B cell (primary cell): ENCODE data around the gene PIMREG. TPM values are rescaled to one million over a fixed set of nuclear protein-coding genes. Genes with fewer than 3 reads are reported as not detected.

Experiments used
- ATAC-seq: fragments of 200-7000 bp; cut with Tn5 transposase; one replicate; pipeline ENCODE4 v1.10.0; 2021; ENCODE audit warnings: low read depth, mild to moderate bottlenecking, moderate number of reproducible peaks, moderate library complexity
- CTCF ChIA-PET: fragments of 350-600 bp; sonication (Branson Sonifier 250); formaldehyde crosslinking; loops from one replicate; lab custom pipeline; 2021; ENCODE audit warnings: antibody characterized with exemption, inconsistent platforms; lab: Charles Lee
- POLR2A ChIA-PET: fragments of 350-600 bp; sonication (Branson Sonifier 250); formaldehyde crosslinking; loops from one replicate; lab custom pipeline; 2021; ENCODE audit warnings: antibody characterized with exemption; lab: Charles Lee
- DNase-seq: peaks from one replicate; pipeline ENCODE4 v3.0.0; 2013
- H2AFZ ChIP-seq: 2 replicates; pipeline ENCODE4 v1.6.1; 2012; ENCODE audit warnings: mild to moderate bottlenecking, low read depth, low read length; ENCODE audit not compliant: insufficient read depth, poor library complexity, severe bottlenecking
- H3K27ac ChIP-seq, 2 donors: 1 replicate in 1 of 2; 2 replicates in 1 of 2; pipeline ENCODE4 v1.5.1; 2012 to 2013; ENCODE audit warnings: low read length in 2 of 2, mild to moderate bottlenecking in 2 of 2, moderate library complexity in 1 of 2
- H3K27me3 ChIP-seq, 4 experiments: fragments of 200-600 bp in 1 of 4; sonication (generic) in 1 of 4; replicated peaks in 1 of 4; 1 replicate in 2 of 4; 2 replicates in 2 of 4; pipeline versions ENCODE4 v1.6.1 to v1.7.0; 2013 to 2016; ENCODE audit warnings: low read length in 3 of 4, mild to moderate bottlenecking in 2 of 4, mixed read lengths in 1 of 4, moderate library complexity in 1 of 4; ENCODE audit not compliant: insufficient read depth in 4 of 4, control insufficient read depth in 3 of 4; ENCODE audit errors: control extremely low read depth in 1 of 4
- H3K36me3 ChIP-seq, 2 experiments: replicated peaks in 1 of 2; 1 replicate in 1 of 2; 2 replicates in 1 of 2; pipeline versions ENCODE4 v1.6.1 to v1.7.1; 2013; ENCODE audit warnings: low read length in 1 of 2; ENCODE audit not compliant: insufficient read depth in 2 of 2, control insufficient read depth in 1 of 2; ENCODE audit errors: control extremely low read depth in 1 of 2, extremely low read depth in 1 of 2
- H3K4me1 ChIP-seq, 2 donors: fragments of 200-600 bp in 1 of 2; sonication (generic) in 1 of 2; 1 replicate in 1 of 2; 2 replicates in 1 of 2; pipeline versions ENCODE4 v1.5.1 to v1.6.1; 2013 to 2017; ENCODE audit warnings: low read length in 2 of 2; ENCODE audit not compliant: control insufficient read depth in 2 of 2, insufficient read depth in 2 of 2
- H3K4me2 ChIP-seq: replicated peaks from 2 replicates; pipeline ENCODE3; 2012; ENCODE audit warnings: mild to moderate bottlenecking, low read depth, low read length; ENCODE audit not compliant: poor library complexity, severe bottlenecking
- H3K4me3 ChIP-seq, 5 experiments: fragments of 200-600 bp in 1 of 5; sonication (generic) in 1 of 5; 1 replicate in 3 of 5; 2 replicates in 2 of 5; pipeline versions ENCODE4 v1.5.1 to v1.7.0; 2011 to 2016; ENCODE audit warnings: low read length in 4 of 5, mild to moderate bottlenecking in 4 of 5, low read depth in 2 of 5, control low read depth in 1 of 5, moderate library complexity in 1 of 5; ENCODE audit not compliant: insufficient read depth in 1 of 5; ENCODE audit errors: control extremely low read depth in 1 of 5, extremely low read depth in 1 of 5
- H3K79me2 ChIP-seq: fragments of 200-600 bp; sonication (generic); one replicate; pipeline ENCODE4 v1.6.0; 2016; ENCODE audit warnings: low read length; ENCODE audit not compliant: control insufficient read depth, insufficient read depth
- H3K9ac ChIP-seq: fragments of 200-600 bp; sonication (generic); 2 replicates; pipeline ENCODE4 v1.6.1; 2017; ENCODE audit warnings: mild to moderate bottlenecking, low read length, moderate library complexity
- H3K9me3 ChIP-seq, 3 donors: one replicate each; pipeline versions ENCODE4 v1.6.1 to v1.7.1; 2013; ENCODE audit warnings: low read length in 2 of 3; ENCODE audit not compliant: control insufficient read depth in 2 of 3, insufficient read depth in 1 of 3; ENCODE audit errors: control extremely low read depth in 1 of 3
- H4K20me1 ChIP-seq: 2 replicates; pipeline ENCODE4 v1.6.0; 2012; ENCODE audit warnings: mild to moderate bottlenecking, low read length; ENCODE audit not compliant: insufficient read depth, control insufficient read depth, poor library complexity, severe bottlenecking
- H3K27ac Mint-ChIP-seq: one replicate; pipeline ENCODE4 v1.8.0; 2021; ENCODE audit warnings: mixed read lengths
- H3K27me3 Mint-ChIP-seq: one replicate; pipeline ENCODE4 v1.8.0; 2021; ENCODE audit warnings: mixed read lengths
- H3K4me1 Mint-ChIP-seq: one replicate; pipeline ENCODE4 v1.8.0; 2021; ENCODE audit warnings: mixed read lengths
- H3K4me3 Mint-ChIP-seq: one replicate; pipeline ENCODE4 v1.8.0; 2021; ENCODE audit warnings: mixed read lengths
- H3K9me3 Mint-ChIP-seq: one replicate; pipeline ENCODE4 v1.8.0; 2022; ENCODE audit warnings: mixed read lengths; ENCODE audit not compliant: insufficient read depth
- EZH2 ChIP-seq: IDR thresholded peaks from 2 replicates; pipeline ENCODE4 v1.6.1; 2012; ENCODE audit warnings: borderline replicate concordance, low read depth, mild to moderate bottlenecking, moderate library complexity, low read length; ENCODE audit not compliant: insufficient read depth, poor library complexity, severe bottlenecking
- WGBS: methylation state at CpG from one replicate; pipeline ENCODE4 v1.1.5; 2013; ENCODE audit warnings: missing lambda C conversion rate; ENCODE audit not compliant: insufficient coverage; 5-methylcytosine and 5-hydroxymethylcytosine counted together
- intact Hi-C: fragments of 100-400 bp; cut with micrococcal nuclease; formaldehyde crosslinking; loops from one replicate; pipeline ENCODE4 v1.10.0; 2022
- polyA plus RNA-seq: library from polyadenylated mRNA; depleted of rRNA; stranded (reverse); fragments of >200 nt; gene quantifications from 2 replicates; pipeline ENCODE4 v1.2.3, GENCODE V29; 2012
- total RNA-seq, 2 donors: library from RNA; stranded (reverse); fragments of 120-200 nt in 1 of 2; gene quantifications; 1 replicate in 1 of 2; 2 replicates in 1 of 2; pipeline versions ENCODE4 v1.2.3 to v1.2.4, GENCODE V29; 2013 to 2022
- TF ChIP-seq, protein P1 (sequence below): fragments of 200-600 bp; IDR thresholded peaks from one replicate; pipeline ENCODE4 v1.8.0; 2022; ENCODE audit warnings: antibody characterized with exemption, mild to moderate bottlenecking

The PIMREG gene
- total and polyA plus RNA-seq, 2 donors (not counting 1 experiment from before 2014, with no cell fraction given), result 0.21 TPM; not detected in 1

DNA sequence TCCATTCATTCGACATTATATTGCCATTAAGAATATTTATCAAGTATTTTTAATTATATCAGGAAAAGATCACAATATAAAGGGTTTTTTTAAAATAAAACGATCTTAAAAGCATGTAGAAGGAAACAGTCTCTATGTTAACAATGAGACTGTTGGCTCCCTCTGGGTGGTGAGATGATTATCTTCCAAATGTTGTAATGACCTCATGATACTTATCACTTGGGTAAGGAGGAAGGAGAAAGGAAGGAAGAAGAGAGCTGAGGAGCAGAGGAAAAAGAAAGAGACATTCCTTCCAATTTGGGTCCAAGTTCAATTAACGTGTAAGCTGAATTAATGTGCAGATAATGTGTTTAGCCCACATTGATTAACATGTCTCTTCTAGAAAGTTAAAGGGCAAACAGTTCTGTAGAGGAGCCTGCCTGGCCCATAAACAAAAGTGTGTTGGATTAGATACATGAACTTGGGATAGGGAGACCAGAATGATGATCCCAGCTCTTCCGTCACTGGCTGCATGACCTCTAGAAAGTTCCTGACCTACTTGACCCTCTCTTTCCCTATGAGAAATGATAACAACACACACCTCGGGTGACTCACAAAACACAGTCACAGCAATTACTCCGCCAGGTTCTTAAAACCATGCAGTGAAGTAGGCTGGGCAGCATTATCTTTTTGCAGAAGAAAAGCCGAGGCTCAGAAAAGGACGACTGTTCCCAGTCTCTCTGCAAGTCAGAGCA lies 32.0 kb downstream of the PIMREG start:
- Mint-ChIP-seq H3K9me3 (no peaks in the 10 kb centered on the region), H3K27me3 (no peaks in the 10 kb centered on the region), H3K27ac (no peak overlapping the region), H3K4me3 (no peak overlapping the region), H3K4me1 (peaks cover 4% of the 10 kb centered on the region)
- H3K9ac ChIP-seq, result no peak overlapping the region
- H3K36me3 ChIP-seq, result no peaks in the 10 kb centered on the region
- TF ChIP-seq, protein P1, sequence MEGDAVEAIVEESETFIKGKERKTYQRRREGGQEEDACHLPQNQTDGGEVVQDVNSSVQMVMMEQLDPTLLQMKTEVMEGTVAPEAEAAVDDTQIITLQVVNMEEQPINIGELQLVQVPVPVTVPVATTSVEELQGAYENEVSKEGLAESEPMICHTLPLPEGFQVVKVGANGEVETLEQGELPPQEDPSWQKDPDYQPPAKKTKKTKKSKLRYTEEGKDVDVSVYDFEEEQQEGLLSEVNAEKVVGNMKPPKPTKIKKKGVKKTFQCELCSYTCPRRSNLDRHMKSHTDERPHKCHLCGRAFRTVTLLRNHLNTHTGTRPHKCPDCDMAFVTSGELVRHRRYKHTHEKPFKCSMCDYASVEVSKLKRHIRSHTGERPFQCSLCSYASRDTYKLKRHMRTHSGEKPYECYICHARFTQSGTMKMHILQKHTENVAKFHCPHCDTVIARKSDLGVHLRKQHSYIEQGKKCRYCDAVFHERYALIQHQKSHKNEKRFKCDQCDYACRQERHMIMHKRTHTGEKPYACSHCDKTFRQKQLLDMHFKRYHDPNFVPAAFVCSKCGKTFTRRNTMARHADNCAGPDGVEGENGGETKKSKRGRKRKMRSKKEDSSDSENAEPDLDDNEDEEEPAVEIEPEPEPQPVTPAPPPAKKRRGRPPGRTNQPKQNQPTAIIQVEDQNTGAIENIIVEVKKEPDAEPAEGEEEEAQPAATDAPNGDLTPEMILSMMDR, result no peak
- TF ChIP-seq EZH2, result no peak
- H2AFZ ChIP-seq, result no peak overlapping the region
- ChIA-PET CTCF (interaction anchor here (1.2 to 1.4 kb wide), 2 partner anchors 175 to 226 kb away, joined by 3 to 4 read pairs; partner anchors contain the start of genes C17orf100 and MED31), POLR2A (no interaction called here)
- H3K4me3 ChIP-seq, result no peak overlapping the region
- H3K79me2 ChIP-seq, result no peaks in the 10 kb centered on the region
- ATAC-seq (no peak), DNase-seq (no peak)
- 90% methylated on average over 4 of the region's 8 CpGs for WGBS
- H3K4me2 ChIP-seq, result no peak overlapping the region
- H3K9me3 ChIP-seq, result no peaks in the 10 kb centered on the region
- no peak overlapping the region for H3K27ac ChIP-seq
- intact Hi-C loops, result no loop called here
- H3K4me1 ChIP-seq, result peaks cover 0 to 2% of the 10 kb centered on the region in 2 donors
- no peaks in the 10 kb centered on the region for H3K27me3 ChIP-seq
- no peaks in the 10 kb centered on the region for H4K20me1 ChIP-seq

DNA sequence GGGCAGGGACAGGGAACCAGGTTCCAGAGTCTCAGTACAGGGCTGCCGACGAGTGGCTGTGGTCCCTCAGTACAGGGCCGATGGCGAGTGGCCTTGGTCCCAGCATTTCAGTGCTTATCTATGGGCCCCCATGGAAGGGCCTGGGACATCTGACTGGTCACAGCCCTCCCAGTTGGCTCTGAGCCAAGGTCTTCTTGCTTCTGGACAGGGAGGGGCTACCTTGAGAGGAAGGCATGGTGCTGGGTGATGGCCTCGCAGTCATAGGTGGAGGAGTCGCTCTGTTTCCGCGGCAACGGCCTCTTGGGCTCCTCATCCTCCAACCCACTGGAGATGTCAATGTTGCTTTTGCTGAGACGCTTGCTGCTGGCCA lies 32.5 kb downstream of the PIMREG start:
- no peak for TF ChIP-seq EZH2
- TF ChIP-seq, protein P1, result no peak
- Mint-ChIP-seq H3K9me3 (no peaks in the 10 kb centered on the region), H3K27me3 (no peaks in the 10 kb centered on the region), H3K4me3 (no peak overlapping the region), H3K27ac (no peak overlapping the region), H3K4me1 (peaks cover 4% of the 10 kb centered on the region)
- Histone ChIP-seq H3K4me1 (peaks cover 0 to 2% of the 10 kb centered on the region in 2 donors), H4K20me1 (no peaks in the 10 kb centered on the region), H3K27ac (no peak overlapping the region), H3K79me2 (no peaks in the 10 kb centered on the region), H3K4me2 (no peak overlapping the region), H3K9ac (no peak overlapping the region), H3K4me3 (no peak overlapping the region), H3K27me3 (no peaks in the 10 kb centered on the region), H3K36me3 (no peaks in the 10 kb centered on the region), H3K9me3 (no peaks in the 10 kb centered on the region), H2AFZ (no peak overlapping the region)
- ChIA-PET CTCF (no interaction called here), POLR2A (no interaction called here)
- DNase-seq (no peak), ATAC-seq (no peak)
- intact Hi-C loops, result no loop called here
- WGBS, result 94% methylated on average over 9 of the region's 10 CpGs
